Measurements from ENCODE around the gene ZNF763.

Gene ZNF763

GRCh38 chr19:11973019-11973810, 8.4 kb downstream of the ZNF763 start:
- no peak for DNase-seq (ENCODE audit: low spot score)

GRCh38 chr19:11978492-11979100, 13.8 kb downstream of the ZNF763 start:
- DNase-seq (ENCODE audit: low spot score): no peak

- DNase-seq (ENCODE audit: low spot score): no peak
Measured at GRCh38 chr19:11979527-11979926, 14.7 kb downstream of the ZNF763 start.

- DNase-seq (ENCODE audit: low spot score): peak; percentile 91
Measured at GRCh38 chr19:11982526-11982925, 17.7 kb downstream of the ZNF763 start.

GRCh38 chr19:11984986-11985385, 20.1 kb downstream of the ZNF763 start:
- peak; percentile 40 for DNase-seq (ENCODE audit: low spot score)

GRCh38 chr19:11986754-11987153, 21.9 kb downstream of the ZNF763 start:
- DNase-seq (ENCODE audit: low spot score): no peak

- peak; percentile 97 for DNase-seq (ENCODE audit: low spot score)
Measured at GRCh38 chr19:11987405-11988281, 22.8 kb downstream of the ZNF763 start.

GRCh38 chr19:11989112-11989456, 24.2 kb downstream of the ZNF763 start:
- DNase-seq (ENCODE audit: low spot score): no peak

GRCh38 chr19:11991921-11992320, 27.1 kb downstream of the ZNF763 start:
- peak; percentile 53 for DNase-seq (ENCODE audit: low spot score)

GRCh38 chr19:11995174-11995573, 30.3 kb downstream of the ZNF763 start:
- peak; percentile 20 for DNase-seq (ENCODE audit: low spot score)

- no peak for DNase-seq (ENCODE audit: low spot score)
Measured at GRCh38 chr19:12000152-12000981, 35.5 kb downstream of the ZNF763 start.

GRCh38 chr19:12015015-12015752, 50.3 kb downstream of the ZNF763 start:
- no peak for DNase-seq (ENCODE audit: low spot score)

- no peak for DNase-seq (ENCODE audit: low spot score)
Measured at GRCh38 chr19:12015753-12016116, 50.9 kb downstream of the ZNF763 start.

Measured in RKO (cell line).